Mammary epithelial cell (primary cell): ENCODE measurements around the gene ARL6IP4.

ENCODE experiments used
- CTCF ChIP-seq, 2 donors: IDR thresholded peaks in 1 of 2; conservative IDR thresholded peaks in 1 of 2; 2 replicates each; pipeline ENCODE4 v1.5.1; 2011 to 2012; ENCODE audit warnings: inconsistent platforms in 2 of 2, low read length in 2 of 2, mild to moderate bottlenecking in 2 of 2, control low read depth in 1 of 2, low read depth in 1 of 2; ENCODE audit not compliant: insufficient read depth in 1 of 2; ENCODE audit errors: extremely low read depth in 1 of 2
- EZH2 ChIP-seq: IDR thresholded peaks from 2 replicates; pipeline ENCODE4 v1.6.1; 2012; ENCODE audit warnings: low read length, inconsistent platforms, borderline replicate concordance

- TF ChIP-seq EZH2 (no peak), CTCF (conservative IDR thresholded peaks at IDR 0.05 in 1 of 2, IDR thresholded peaks at IDR 0.05 in 1 of 2; ENCODE audit: extremely low read depth in 1 of 2, insufficient read depth in 1 of 2, low read depth in 1 of 2, low read length in 2 of 2) (no peak)
Measured at GRCh38 chr12:122948605-122949004, 31.9 kb upstream of the ARL6IP4 start.
